Measurements from ENCODE around the gene SIX5. TPM values are rescaled to one million over a fixed set of nuclear protein-coding genes. Genes with fewer than 3 reads are reported as not detected.

SIX5 gene
- total and polyA plus RNA-seq, 9 of the 15 experiments (the other 6 are each of a cell fraction or from before 2014, with no cell fraction given): 1.4 to 17.2 (median 7.4) TPM; not detected in 2

GRCh38 chr19:45773384-45773783 is 4.3 kb upstream of the SIX5 start:
- in situ Hi-C loops (cut with MboI) (no loop called here), intact Hi-C loops (cut with micrococcal nuclease) (no loop called here)
- ATAC-seq: no peak
- no peak for FAIRE-seq
- WGBS (ENCODE audit: insufficient coverage, low coverage, missing lambda C conversion rate): 34% methylated on average over 2 of the region's 2 CpGs
- DNase-seq (ENCODE audit: extremely low read depth in 1 of 4, low spot score in 3 of 4): no peak
- no peaks in the 10 kb centered on the region for H3K27me3 ChIP-seq (ENCODE audit: control insufficient read depth in 2 of 2, insufficient read depth in 2 of 2, low read length in 2 of 2)
- no peak overlapping the region for H3K9ac ChIP-seq (ENCODE audit: insufficient read depth in 1 of 2, low read depth in 2 of 2, low read length in 2 of 2)
- no peak overlapping the region for H3K4me3 ChIP-seq
- H3K9me1 ChIP-seq (ENCODE audit: control insufficient read depth, insufficient read depth, low read length): peaks cover 3% of the 10 kb centered on the region
- H2AFZ ChIP-seq (ENCODE audit: low read depth, low read length): no peak overlapping the region
- H3K79me2 ChIP-seq (ENCODE audit: control insufficient read depth, insufficient read depth, low read length): peaks cover under 1% of the 10 kb centered on the region; the same call in 2 of the 3 replicates
- BruUV-seq (replicated peaks): no TSS peak
- no peak for TF ChIP-seq KDM4B (IDR thresholded peaks at IDR 0.05; ENCODE audit: borderline replicate concordance in 2 of 2, low read depth in 1 of 2)
- no peak for TF ChIP-seq CREB5 (CRISPR knock-in tag; IDR thresholded peaks at IDR 0.05)
- TF ChIP-seq E4F1 (CRISPR knock-in tag; IDR thresholded peaks at IDR 0.05; ENCODE audit: borderline replicate concordance): no peak
- TF ChIP-seq RAD51 (IDR thresholded peaks at IDR 0.05; ENCODE audit: borderline replicate concordance, low read depth): no peak
- no peak for TF ChIP-seq BDP1 (IDR thresholded peaks at IDR 0.05; ENCODE audit: insufficient read depth, insufficient read length)
- POLR2A ChIA-PET: interaction anchor here (0.5 to 5.9 kb wide), 7 partner anchors 9 to 108 kb away, joined by 3 to 70 read pairs (median 4); partner anchors contain the start of genes DMPK, DMWD, QPCTL and SNRPD2
- no peaks in the 10 kb centered on the region for H4K20me1 ChIP-seq (replicated peaks; ENCODE audit: control insufficient read depth, insufficient read depth, low read length)
- peaks cover 4 to 54% of the 10 kb centered on the region in 2 experiments; a peak in 4 of 5 replicates for H3K4me1 ChIP-seq (replicated peaks in 1 of 2; ENCODE audit: control insufficient read depth in 2 of 2, insufficient read depth in 2 of 2, low read length in 2 of 2)
- H3K9me3 ChIP-seq (replicated peaks; ENCODE audit: control insufficient read depth, insufficient read depth, low read depth, low read length): no peaks in the 10 kb centered on the region
- CTCF ChIA-PET (ENCODE audit: low intra/inter-chr PET ratio): no interaction called here
- no peak overlapping the region for H3K4me2 ChIP-seq (ENCODE audit: insufficient read depth, low read length)
- H3K27ac ChIP-seq (ENCODE audit: extremely low read depth, low read depth, low read length): no peak overlapping the region
- peaks cover 28% of the 10 kb centered on the region; the same call in 2 of the 3 replicates for H3K36me3 ChIP-seq (ENCODE audit: control insufficient read depth, insufficient read depth, low read length)
